Stimulated activated CD4-positive, alpha-beta T cell treated with anti-CD3 and anti-CD28 coated beads, Interleukin-15, amount 100 ng/mL, for 24 hours (primary cell): ENCODE data around the gene RPL9.
"Not testable (repeated sequence)": the region's sequence is repeated elsewhere in the genome, so short reads cannot be mapped to it uniquely, and the experiment has no call there.

Source experiments
- DNase-seq: peaks from one replicate; pipeline ENCODE4 v3.0.0-alpha.2; 2020

The RPL9 gene

GRCh38 chr4:39464886-39465501 is 6.3 kb upstream of the RPL9 start:
- no peak for DNase-seq

GRCh38 chr4:39458161-39458504 is 589 bp downstream of the RPL9 start:
- DNase-seq, result not testable (repeated sequence)

GRCh38 chr4:39456946-39457763 is 1.6 kb downstream of the RPL9 start:
- DNase-seq, result no peak

- no peak for DNase-seq
Observed at GRCh38 chr4:39455486-39455885, 3.2 kb downstream of the RPL9 start.

GRCh38 chr4:39453738-39454137 is 5.0 kb downstream of the RPL9 start:
- DNase-seq, result no peak

- DNase-seq, result no peak
Observed at GRCh38 chr4:39452860-39453587, 5.7 kb downstream of the RPL9 start.

- no peak for DNase-seq
Observed at GRCh38 chr4:39452153-39452859, 6.4 kb downstream of the RPL9 start.

- peak; percentile 19 for DNase-seq
Observed at GRCh38 chr4:39451423-39452023, 7.2 kb downstream of the RPL9 start.

- no peak for DNase-seq
Observed at GRCh38 chr4:39450618-39451017, 8.1 kb downstream of the RPL9 start.

- DNase-seq, result peak; percentile 63
Observed at GRCh38 chr4:39446842-39447573, 11.7 kb downstream of the RPL9 start.

GRCh38 chr4:39446483-39446841 is 12.3 kb downstream of the RPL9 start:
- no peak for DNase-seq

GRCh38 chr4:39442998-39443397 is 15.7 kb downstream of the RPL9 start:
- peak; percentile 26 for DNase-seq

- no peak for DNase-seq
Observed at GRCh38 chr4:39441593-39441992, 17.1 kb downstream of the RPL9 start.

- no peak for DNase-seq
Observed at GRCh38 chr4:39435659-39436563, 22.8 kb downstream of the RPL9 start.

- DNase-seq, result no peak
Observed at GRCh38 chr4:39433878-39434492, 24.7 kb downstream of the RPL9 start.

- no peak for DNase-seq
Observed at GRCh38 chr4:39429476-39430334, 29.0 kb downstream of the RPL9 start.

- no peak for DNase-seq
Observed at GRCh38 chr4:39427520-39428114, 31.1 kb downstream of the RPL9 start.

GRCh38 chr4:39426728-39427127 is 32.0 kb downstream of the RPL9 start:
- no peak for DNase-seq

- DNase-seq, result not testable (repeated sequence)
Observed at GRCh38 chr4:39425297-39425696, 33.4 kb downstream of the RPL9 start.
